B cell (primary cell): ENCODE measurements around the gene KIF16B. TPM values are rescaled to one million over a fixed set of nuclear protein-coding genes. Genes with fewer than 3 reads are reported as not detected.

Experiments
- ATAC-seq: fragments of 200-7000 bp; cut with Tn5 transposase; one replicate; pipeline ENCODE4 v1.10.0; 2021; ENCODE audit warnings: low read depth, mild to moderate bottlenecking, moderate number of reproducible peaks, moderate library complexity
- CTCF ChIA-PET: fragments of 350-600 bp; sonication (Branson Sonifier 250); formaldehyde crosslinking; loops from one replicate; lab custom pipeline; 2021; ENCODE audit warnings: antibody characterized with exemption, inconsistent platforms; lab: Charles Lee
- POLR2A ChIA-PET: fragments of 350-600 bp; sonication (Branson Sonifier 250); formaldehyde crosslinking; loops from one replicate; lab custom pipeline; 2021; ENCODE audit warnings: antibody characterized with exemption; lab: Charles Lee
- DNase-seq: peaks from one replicate; pipeline ENCODE4 v3.0.0; 2013
- H2AFZ ChIP-seq: 2 replicates; pipeline ENCODE4 v1.6.1; 2012; ENCODE audit warnings: mild to moderate bottlenecking, low read depth, low read length; ENCODE audit not compliant: insufficient read depth, poor library complexity, severe bottlenecking
- H3K27ac ChIP-seq, 2 donors: 1 replicate in 1 of 2; 2 replicates in 1 of 2; pipeline ENCODE4 v1.5.1; 2012 to 2013; ENCODE audit warnings: low read length in 2 of 2, mild to moderate bottlenecking in 2 of 2, moderate library complexity in 1 of 2
- H3K27me3 ChIP-seq, 4 experiments: fragments of 200-600 bp in 1 of 4; sonication (generic) in 1 of 4; replicated peaks in 1 of 4; 1 replicate in 2 of 4; 2 replicates in 2 of 4; pipeline versions ENCODE4 v1.6.1 to v1.7.0; 2013 to 2016; ENCODE audit warnings: low read length in 3 of 4, mild to moderate bottlenecking in 2 of 4, mixed read lengths in 1 of 4, moderate library complexity in 1 of 4; ENCODE audit not compliant: insufficient read depth in 4 of 4, control insufficient read depth in 3 of 4; ENCODE audit errors: control extremely low read depth in 1 of 4
- H3K36me3 ChIP-seq, 2 experiments: replicated peaks in 1 of 2; 1 replicate in 1 of 2; 2 replicates in 1 of 2; pipeline versions ENCODE4 v1.6.1 to v1.7.1; 2013; ENCODE audit warnings: low read length in 1 of 2; ENCODE audit not compliant: insufficient read depth in 2 of 2, control insufficient read depth in 1 of 2; ENCODE audit errors: control extremely low read depth in 1 of 2, extremely low read depth in 1 of 2
- H3K4me1 ChIP-seq, 2 donors: fragments of 200-600 bp in 1 of 2; sonication (generic) in 1 of 2; 1 replicate in 1 of 2; 2 replicates in 1 of 2; pipeline versions ENCODE4 v1.5.1 to v1.6.1; 2013 to 2017; ENCODE audit warnings: low read length in 2 of 2; ENCODE audit not compliant: control insufficient read depth in 2 of 2, insufficient read depth in 2 of 2
- H3K4me2 ChIP-seq: replicated peaks from 2 replicates; pipeline ENCODE3; 2012; ENCODE audit warnings: mild to moderate bottlenecking, low read depth, low read length; ENCODE audit not compliant: poor library complexity, severe bottlenecking
- H3K4me3 ChIP-seq, 5 experiments: fragments of 200-600 bp in 1 of 5; sonication (generic) in 1 of 5; 1 replicate in 3 of 5; 2 replicates in 2 of 5; pipeline versions ENCODE4 v1.5.1 to v1.7.0; 2011 to 2016; ENCODE audit warnings: low read length in 4 of 5, mild to moderate bottlenecking in 4 of 5, low read depth in 2 of 5, control low read depth in 1 of 5, moderate library complexity in 1 of 5; ENCODE audit not compliant: insufficient read depth in 1 of 5; ENCODE audit errors: control extremely low read depth in 1 of 5, extremely low read depth in 1 of 5
- H3K79me2 ChIP-seq: fragments of 200-600 bp; sonication (generic); one replicate; pipeline ENCODE4 v1.6.0; 2016; ENCODE audit warnings: low read length; ENCODE audit not compliant: control insufficient read depth, insufficient read depth
- H3K9ac ChIP-seq: fragments of 200-600 bp; sonication (generic); 2 replicates; pipeline ENCODE4 v1.6.1; 2017; ENCODE audit warnings: mild to moderate bottlenecking, low read length, moderate library complexity
- H3K9me3 ChIP-seq, 3 donors: one replicate each; pipeline versions ENCODE4 v1.6.1 to v1.7.1; 2013; ENCODE audit warnings: low read length in 2 of 3; ENCODE audit not compliant: control insufficient read depth in 2 of 3, insufficient read depth in 1 of 3; ENCODE audit errors: control extremely low read depth in 1 of 3
- H4K20me1 ChIP-seq: 2 replicates; pipeline ENCODE4 v1.6.0; 2012; ENCODE audit warnings: mild to moderate bottlenecking, low read length; ENCODE audit not compliant: insufficient read depth, control insufficient read depth, poor library complexity, severe bottlenecking
- H3K27ac Mint-ChIP-seq: one replicate; pipeline ENCODE4 v1.8.0; 2021; ENCODE audit warnings: mixed read lengths
- H3K27me3 Mint-ChIP-seq: one replicate; pipeline ENCODE4 v1.8.0; 2021; ENCODE audit warnings: mixed read lengths
- H3K4me1 Mint-ChIP-seq: one replicate; pipeline ENCODE4 v1.8.0; 2021; ENCODE audit warnings: mixed read lengths
- H3K4me3 Mint-ChIP-seq: one replicate; pipeline ENCODE4 v1.8.0; 2021; ENCODE audit warnings: mixed read lengths
- H3K9me3 Mint-ChIP-seq: one replicate; pipeline ENCODE4 v1.8.0; 2022; ENCODE audit warnings: mixed read lengths; ENCODE audit not compliant: insufficient read depth
- CTCF ChIP-seq: fragments of 200-600 bp; IDR thresholded peaks from one replicate; pipeline ENCODE4 v1.8.0; 2022; ENCODE audit warnings: antibody characterized with exemption, mild to moderate bottlenecking
- EZH2 ChIP-seq: IDR thresholded peaks from 2 replicates; pipeline ENCODE4 v1.6.1; 2012; ENCODE audit warnings: borderline replicate concordance, low read depth, mild to moderate bottlenecking, moderate library complexity, low read length; ENCODE audit not compliant: insufficient read depth, poor library complexity, severe bottlenecking
- WGBS: methylation state at CpG from one replicate; pipeline ENCODE4 v1.1.5; 2013; ENCODE audit warnings: missing lambda C conversion rate; ENCODE audit not compliant: insufficient coverage; 5-methylcytosine and 5-hydroxymethylcytosine counted together
- intact Hi-C: fragments of 100-400 bp; cut with micrococcal nuclease; formaldehyde crosslinking; loops from one replicate; pipeline ENCODE4 v1.10.0; 2022
- polyA plus RNA-seq: library from polyadenylated mRNA; depleted of rRNA; stranded (reverse); fragments of >200 nt; gene quantifications from 2 replicates; pipeline ENCODE4 v1.2.3, GENCODE V29; 2012
- total RNA-seq, 2 donors: library from RNA; stranded (reverse); fragments of 120-200 nt in 1 of 2; gene quantifications; 1 replicate in 1 of 2; 2 replicates in 1 of 2; pipeline versions ENCODE4 v1.2.3 to v1.2.4, GENCODE V29; 2013 to 2022

Gene KIF16B
- total and polyA plus RNA-seq, 2 donors (not counting 1 experiment from before 2014, with no cell fraction given): 4.5 to 13.0 TPM

GRCh38 chr20:16246291-16246690, 327.0 kb downstream of the KIF16B start:
- H3K4me1 ChIP-seq: peaks cover 9 to 10% of the 10 kb centered on the region in 2 donors
- H3K27me3 ChIP-seq: no peaks in the 10 kb centered on the region
- no peak overlapping the region for H3K4me3 ChIP-seq
- POLR2A ChIA-PET: no interaction called here
- TF ChIP-seq CTCF (no peak), EZH2 (no peak)
- no peaks in the 10 kb centered on the region for H4K20me1 ChIP-seq
- Mint-ChIP-seq H3K27me3 (peaks cover 5% of the 10 kb centered on the region), H3K4me1 (peaks cover 9% of the 10 kb centered on the region), H3K4me3 (no peak overlapping the region), H3K27ac (no peak overlapping the region), H3K9me3 (no peaks in the 10 kb centered on the region)
- ATAC-seq: no peak
- no peaks in the 10 kb centered on the region for H3K79me2 ChIP-seq
- no peak for DNase-seq
- no peak overlapping the region for H3K27ac ChIP-seq
- H3K9me3 ChIP-seq: peaks cover 0 to 3% (median 0%) of the 10 kb centered on the region in 3 donors
- CTCF ChIA-PET: interaction anchor here (1.1 kb wide), 1 partner anchor 403 kb away, joined by 3 read pairs; no protein-coding TSS in a partner anchor
- WGBS: 84% methylated on average over 4 of the region's 7 CpGs
- H2AFZ ChIP-seq: no peak overlapping the region
- no peaks in the 10 kb centered on the region for H3K36me3 ChIP-seq
- intact Hi-C loops: loop anchor here (10.0 kb wide), 1 partner anchor 201 kb away; no protein-coding TSS in a partner anchor
- H3K4me2 ChIP-seq: no peak overlapping the region
- no peak overlapping the region for H3K9ac ChIP-seq

GRCh38 chr20:16245879-16246278, 327.4 kb downstream of the KIF16B start:
- H3K9ac ChIP-seq: no peak overlapping the region
- ChIA-PET CTCF (interaction anchor here (1.1 kb wide), 1 partner anchor 403 kb away, joined by 3 read pairs; no protein-coding TSS in a partner anchor), POLR2A (no interaction called here)
- no peak overlapping the region for H2AFZ ChIP-seq
- H3K4me1 Mint-ChIP-seq: peaks cover 10% of the 10 kb centered on the region
- peaks cover 10 to 11% of the 10 kb centered on the region in 2 donors for H3K4me1 ChIP-seq
- WGBS: 94% methylated on average over 9 of the region's 9 CpGs
- ATAC-seq (no peak), DNase-seq (no peak)
- no peak overlapping the region for H3K4me3 Mint-ChIP-seq
- no peaks in the 10 kb centered on the region for H3K27me3 ChIP-seq
- TF ChIP-seq EZH2 (no peak), CTCF (no peak)
- no peaks in the 10 kb centered on the region for H4K20me1 ChIP-seq
- peaks cover 5% of the 10 kb centered on the region for H3K27me3 Mint-ChIP-seq
- no peaks in the 10 kb centered on the region for H3K36me3 ChIP-seq
- peaks cover 0 to 3% (median 0%) of the 10 kb centered on the region in 3 donors for H3K9me3 ChIP-seq
- no peaks in the 10 kb centered on the region for H3K79me2 ChIP-seq
- H3K27ac ChIP-seq: no peak overlapping the region
- intact Hi-C loops: loop anchor here (10.0 kb wide), 1 partner anchor 201 kb away; no protein-coding TSS in a partner anchor
- no peak overlapping the region for H3K27ac Mint-ChIP-seq
- H3K4me3 ChIP-seq: no peak overlapping the region
- H3K4me2 ChIP-seq: no peak overlapping the region
- no peaks in the 10 kb centered on the region for H3K9me3 Mint-ChIP-seq
